ENCODE results near the gene TRMT2B. TPM values are rescaled to one million over a fixed set of nuclear protein-coding genes. Genes with fewer than 3 reads are reported as not detected.

Gene TRMT2B
- total RNA-seq, 4 donors from 2014 or later, result 14.3 to 19.0 (median 18.6) TPM

DNA sequence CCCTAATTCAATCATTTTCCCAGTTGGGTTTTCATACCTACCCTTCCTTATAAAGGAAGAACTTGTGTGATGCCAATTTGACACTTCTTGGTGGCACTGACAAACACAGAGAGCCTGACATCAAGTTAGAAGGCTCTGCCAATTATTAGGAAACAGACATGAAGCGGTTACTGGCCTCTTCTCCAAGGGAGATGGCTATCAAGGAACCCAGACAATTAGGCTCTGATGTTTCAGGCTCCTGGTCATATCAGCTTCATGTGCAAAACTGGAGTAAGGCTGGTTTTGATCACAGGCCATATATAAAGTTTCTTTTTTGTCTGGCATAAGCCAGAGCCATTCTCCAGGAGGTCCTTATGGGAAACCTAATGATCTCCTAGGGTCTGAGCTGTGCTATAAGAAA lies 82.0 kb downstream of the TRMT2B start:
- Histone ChIP-seq H3K9me3 (no peaks in the 10 kb centered on the region), H3K4me1 (no peaks in the 10 kb centered on the region), H3K36me3 (peaks cover 0 to 8% (median 0%) of the 10 kb centered on the region in 3 donors), H3K4me3 (no peak overlapping the region), H3K27me3 (no peaks in the 10 kb centered on the region), H3K27ac (no peak overlapping the region)
- no peak for DNase-seq (ENCODE audit: low spot score in 2 of 2)
- TF ChIP-seq POLR2A (IDR thresholded peaks at IDR 0.05) (no peak), CTCF (IDR thresholded peaks at IDR 0.05) (no peak), EP300 (IDR thresholded peaks at IDR 0.05) (no peak)
- 63 to 80% methylated on average over 1 of the region's 1 CpG for WGBS, 2 donors

DNA sequence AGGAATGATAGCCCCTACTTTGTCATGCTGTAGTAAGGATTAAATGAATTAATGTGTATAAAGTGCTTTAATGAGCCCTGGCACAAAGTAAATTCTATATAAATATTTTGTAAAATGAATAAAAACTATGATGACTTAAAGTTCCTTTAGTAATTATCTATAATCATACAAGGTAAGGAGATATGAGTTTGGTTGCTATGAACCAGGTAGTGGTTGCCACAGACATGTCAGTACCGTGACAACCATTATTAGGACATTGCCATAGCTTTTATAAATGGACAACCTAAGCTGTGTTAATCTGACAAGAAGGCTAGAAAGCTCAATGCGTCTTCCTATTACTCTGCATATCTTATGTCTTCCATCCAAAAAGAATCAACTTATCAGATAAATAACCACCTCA lies 82.5 kb downstream of the TRMT2B start, which contains the start of gene ARL13A:
Gene ARL13A (plus strand): TSS at position 301 of the 400 bp plus-strand sequence. CDS start 3,982 bp downstream, outside the sequence.
- no peak for TF ChIP-seq POLR2A (IDR thresholded peaks at IDR 0.05)
- no peak for TF ChIP-seq CTCF (IDR thresholded peaks at IDR 0.05)
- no peak for TF ChIP-seq EP300 (IDR thresholded peaks at IDR 0.05)
- H3K36me3 ChIP-seq, result peaks cover 0 to 8% (median 0%) of the 10 kb centered on the region in 3 donors
- H3K4me1 ChIP-seq, result no peaks in the 10 kb centered on the region
- H3K9me3 ChIP-seq, result no peaks in the 10 kb centered on the region
- DNase-seq (ENCODE audit: low spot score in 2 of 2), result no peak
- WGBS, 2 donors, result 75 to 92% methylated on average over 2 of the region's 2 CpGs
- H3K4me3 ChIP-seq, result no peak within 1 kb of the TSS
- no peak within 1 kb of the TSS for H3K27ac ChIP-seq
- no peaks in the 10 kb centered on the region for H3K27me3 ChIP-seq

DNA sequence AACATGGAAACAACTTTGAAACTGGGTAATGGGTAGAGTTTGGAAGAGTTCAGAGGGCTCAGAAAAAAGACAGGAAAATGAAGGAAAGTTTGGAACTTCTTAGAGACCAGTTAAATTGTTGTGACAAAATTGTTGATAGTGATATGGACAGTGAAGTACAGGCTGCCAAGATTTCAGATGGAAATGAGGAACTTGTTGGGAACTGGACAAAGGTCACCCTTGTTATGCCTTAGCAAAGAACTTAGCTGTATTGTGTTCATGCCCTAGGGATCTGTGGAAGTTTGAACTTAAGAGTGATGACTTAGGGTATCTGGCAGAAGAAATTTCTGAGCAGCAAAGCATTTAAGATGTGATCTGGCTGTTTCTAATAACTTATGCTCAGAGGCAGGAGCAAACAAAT lies 87.5 kb downstream of the TRMT2B start:
- H3K4me3 ChIP-seq, result no peak overlapping the region
- no peak overlapping the region for H3K27ac ChIP-seq
- no peaks in the 10 kb centered on the region for H3K27me3 ChIP-seq
- no peaks in the 10 kb centered on the region for H3K9me3 ChIP-seq
- no peak for TF ChIP-seq POLR2A (IDR thresholded peaks at IDR 0.05)
- TF ChIP-seq EP300 (IDR thresholded peaks at IDR 0.05), result no peak
- no peak for TF ChIP-seq CTCF (IDR thresholded peaks at IDR 0.05)
- no peaks in the 10 kb centered on the region for H3K4me1 ChIP-seq
- H3K36me3 ChIP-seq, result no peaks in the 10 kb centered on the region
- no peak for DNase-seq (ENCODE audit: low spot score in 2 of 2)

- WGBS, 2 donors, result 75 to 79% methylated on average over 3 of the region's 3 CpGs
- Histone ChIP-seq H3K27ac (no peak overlapping the region), H3K4me1 (no peaks in the 10 kb centered on the region), H3K27me3 (no peaks in the 10 kb centered on the region), H3K9me3 (no peaks in the 10 kb centered on the region), H3K36me3 (no peaks in the 10 kb centered on the region), H3K4me3 (no peak overlapping the region)
- no peak for TF ChIP-seq POLR2A (IDR thresholded peaks at IDR 0.05)
- TF ChIP-seq CTCF (IDR thresholded peaks at IDR 0.05), result no peak
- TF ChIP-seq EP300 (IDR thresholded peaks at IDR 0.05), result no peak
- no peak for DNase-seq (ENCODE audit: low spot score in 2 of 2)
Measured at GRCh38 chrX:100962811-100963210, 89.1 kb downstream of the TRMT2B start.

Other genes with a start within 250 kb of the TRMT2B start
- gene CSTF2, start 231.7 kb downstream of the TRMT2B start, total RNA-seq, result 10 to 100 TPM in 3 of 4 donors, 1 to 10 TPM in 1; 5.7 to 17.7 (median 14.2) TPM
- not detected for gene NOX1, start 177.8 kb downstream of the TRMT2B start, total RNA-seq
- under 1 TPM in 3 of 4 donors, not detected in 1; 0.30 to 0.84 (median 0.66) TPM for gene XKRX, start 123.2 kb downstream of the TRMT2B start, total RNA-seq
- not detected for gene ARL13A, start 82.4 kb downstream of the TRMT2B start, total RNA-seq
- gene TMEM35A, start 26.8 kb upstream of the TRMT2B start, total RNA-seq, result 1 to 10 TPM in 2 of 4 donors, under 1 TPM in 2; 0.30 to 2.7 (median 0.85) TPM
- 1 to 10 TPM; 2.1 to 5.2 (median 2.8) TPM for gene CENPI, start 46.1 kb upstream of the TRMT2B start, total RNA-seq
- 100 to 1,000 TPM in 3 of 4 donors, 10 to 100 TPM in 1; 94.5 to 207 (median 183) TPM for gene DRP2, start 167.7 kb upstream of the TRMT2B start, total RNA-seq
- under 1 TPM in 2 of 4 donors, not detected in 2; 0.21 to 0.90 TPM for gene TAF7L, start 239.2 kb upstream of the TRMT2B start, total RNA-seq